Measurements from ENCODE around the gene RNF180. TPM values are rescaled to one million over a fixed set of nuclear protein-coding genes. Genes with fewer than 3 reads are reported as not detected.

Gene RNF180
- total RNA-seq, 1 experiment from 2014 or later = 0.30 TPM

DNA sequence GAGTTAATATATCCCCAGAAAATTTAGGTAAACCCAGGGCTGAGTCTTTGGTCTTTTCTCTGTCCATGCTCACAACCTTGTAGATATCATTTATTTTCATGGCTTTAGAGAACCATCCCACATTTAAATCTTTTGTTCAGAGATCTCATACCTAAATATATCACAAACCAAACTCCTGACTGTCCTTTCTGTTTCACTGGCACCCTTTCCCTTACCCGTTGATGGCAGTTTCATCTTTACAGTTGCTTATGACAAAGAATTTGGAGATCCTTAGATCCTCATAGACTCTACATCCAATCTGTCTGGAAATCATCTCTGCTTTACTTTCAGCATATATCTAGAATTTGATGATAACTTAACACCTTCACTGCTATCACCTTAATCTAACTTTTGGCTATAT is 19.2 kb downstream of the RNF180 start:
- no peaks in the 10 kb centered on the region for H3K36me3 ChIP-seq (ENCODE audit: insufficient read depth, low read length)
- no peak overlapping the region for H3K4me3 ChIP-seq (ENCODE audit: low read length)
- H3K79me2 ChIP-seq (ENCODE audit: low read length) = no peaks in the 10 kb centered on the region
- H3K27ac ChIP-seq (ENCODE audit: low read length) = no peak overlapping the region
- no peak overlapping the region for H3K9ac ChIP-seq (ENCODE audit: low read length)
- no peak for DNase-seq
- H3K4me1 ChIP-seq (ENCODE audit: low read length) = no peaks in the 10 kb centered on the region
- no peaks in the 10 kb centered on the region for H3K27me3 ChIP-seq (ENCODE audit: low read length)
- no peak overlapping the region for H2AFZ ChIP-seq (ENCODE audit: low read length)
- 0 out of 2 replicates have a peak, but pooled peaks cover under 1% of the 10 kb centered on the region for H4K20me1 ChIP-seq (ENCODE audit: insufficient read depth, low read depth, low read length)
- H3K9me3 ChIP-seq (ENCODE audit: low read length) = no peaks in the 10 kb centered on the region
- no peaks in the 10 kb centered on the region for H3K9me2 ChIP-seq (replicated peaks; ENCODE audit: insufficient read depth, low read length)
- no peak overlapping the region for H3K4me2 ChIP-seq (ENCODE audit: low read depth, low read length, poor library complexity, severe bottlenecking)

DNA sequence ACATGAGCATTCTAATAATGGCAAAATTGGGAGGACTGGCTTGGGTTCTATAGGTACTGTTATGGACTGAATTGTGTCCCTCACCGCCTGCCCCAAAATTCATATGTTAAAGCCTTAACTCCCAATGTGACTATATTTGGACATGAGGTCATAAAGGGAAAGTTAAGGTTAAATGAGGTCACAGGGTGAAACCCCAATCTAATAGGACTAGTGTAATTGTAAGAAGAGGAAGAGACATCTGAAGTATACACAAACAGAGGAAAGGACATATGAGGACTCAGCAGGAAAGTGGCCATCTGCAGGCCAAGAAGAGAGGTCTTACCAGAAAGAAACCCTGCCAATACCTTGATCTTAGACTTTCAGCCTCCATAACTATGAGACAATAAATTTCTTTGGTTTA is 23.1 kb downstream of the RNF180 start:
- no peak for DNase-seq
- no peak overlapping the region for H2AFZ ChIP-seq (ENCODE audit: low read length)
- 0 out of 2 replicates have a peak, but pooled peaks cover 2% of the 10 kb centered on the region for H4K20me1 ChIP-seq (ENCODE audit: insufficient read depth, low read depth, low read length)
- no peak overlapping the region for H3K4me3 ChIP-seq (ENCODE audit: low read length)
- H3K79me2 ChIP-seq (ENCODE audit: low read length) = no peaks in the 10 kb centered on the region
- no peak overlapping the region for H3K4me2 ChIP-seq (ENCODE audit: low read depth, low read length, poor library complexity, severe bottlenecking)
- no peak overlapping the region for H3K27ac ChIP-seq (ENCODE audit: low read length)
- no peaks in the 10 kb centered on the region for H3K4me1 ChIP-seq (ENCODE audit: low read length)
- H3K36me3 ChIP-seq (ENCODE audit: insufficient read depth, low read length) = no peaks in the 10 kb centered on the region
- H3K27me3 ChIP-seq (ENCODE audit: low read length) = no peaks in the 10 kb centered on the region; the same call in 1 of the 2 replicates
- H3K9me3 ChIP-seq (ENCODE audit: low read length) = no peaks in the 10 kb centered on the region
- no peaks in the 10 kb centered on the region for H3K9me2 ChIP-seq (replicated peaks; ENCODE audit: insufficient read depth, low read length)
- H3K9ac ChIP-seq (ENCODE audit: low read length) = no peak overlapping the region

DNA sequence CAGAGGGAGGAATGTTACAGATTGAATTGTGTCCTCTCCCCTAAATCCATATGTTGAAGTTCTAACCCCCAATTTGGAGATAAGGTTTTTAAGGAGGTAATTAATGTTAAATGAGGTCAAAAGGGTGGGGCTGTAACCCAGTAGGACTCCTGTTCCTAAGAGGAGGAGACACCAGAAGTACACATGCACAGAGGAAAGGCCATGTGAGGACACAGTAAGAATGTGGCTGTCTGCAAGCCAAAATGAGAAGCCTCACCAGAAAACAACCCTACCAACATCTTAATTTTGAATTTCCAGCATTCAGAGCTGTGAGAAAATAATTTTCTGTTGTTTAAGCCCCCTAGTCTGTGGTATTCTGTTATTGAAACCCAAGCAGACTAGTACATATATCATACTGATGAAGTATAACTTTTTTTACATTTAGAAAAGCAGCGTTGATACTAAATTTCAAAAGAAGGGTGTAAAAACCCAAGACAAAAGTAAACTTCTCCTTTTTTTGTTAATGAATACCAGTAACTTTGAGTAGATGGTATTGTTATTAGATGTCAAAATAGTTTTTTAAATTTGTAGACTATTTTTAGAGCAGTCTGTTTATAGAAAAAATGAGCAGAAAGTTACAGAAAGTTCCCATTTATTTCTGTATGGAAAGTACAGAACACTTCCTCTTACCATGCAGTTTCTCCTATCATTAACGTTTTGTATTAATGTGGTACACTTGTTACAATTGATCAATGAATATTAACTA is 25.1 kb downstream of the RNF180 start:
- Histone ChIP-seq H3K27ac (ENCODE audit: low read length) (no peak overlapping the region), H3K27me3 (ENCODE audit: low read length) (no peaks in the 10 kb centered on the region; the same call in 1 of the 2 replicates), H3K36me3 (ENCODE audit: insufficient read depth, low read length) (no peaks in the 10 kb centered on the region), H3K4me2 (ENCODE audit: low read depth, low read length, poor library complexity, severe bottlenecking) (no peak overlapping the region), H3K4me3 (ENCODE audit: low read length) (no peak overlapping the region), H3K9me3 (ENCODE audit: low read length) (no peaks in the 10 kb centered on the region), H3K9ac (ENCODE audit: low read length) (no peak overlapping the region), H4K20me1 (ENCODE audit: insufficient read depth, low read depth, low read length) (0 out of 2 replicates have a peak, but pooled peaks cover 2% of the 10 kb centered on the region), H3K79me2 (ENCODE audit: low read length) (no peaks in the 10 kb centered on the region), H3K9me2 (replicated peaks; ENCODE audit: insufficient read depth, low read length) (no peaks in the 10 kb centered on the region), H3K4me1 (ENCODE audit: low read length) (no peaks in the 10 kb centered on the region), H2AFZ (ENCODE audit: low read length) (no peak overlapping the region)
- DNase-seq = no peak

DNA sequence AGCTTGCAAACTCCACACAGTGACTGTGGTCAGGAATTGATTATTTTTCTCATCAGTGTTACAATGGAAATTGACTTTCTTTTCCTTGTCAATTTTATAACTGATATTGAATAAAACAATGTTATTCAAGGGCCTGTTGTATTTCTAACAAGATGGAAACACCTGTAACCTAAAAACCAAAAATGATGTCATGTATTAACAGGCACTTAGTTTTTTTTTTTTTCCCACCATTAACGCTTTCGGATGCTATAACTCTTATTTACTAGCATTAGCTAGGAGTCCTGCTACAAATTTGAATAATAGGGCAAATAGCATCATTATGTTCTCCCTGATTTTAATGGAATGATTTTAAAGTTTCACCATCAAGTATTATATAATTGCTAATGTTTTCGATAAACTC is 30.3 kb downstream of the RNF180 start:
- Histone ChIP-seq H3K27me3 (ENCODE audit: low read length) (no peaks in the 10 kb centered on the region; the same call in 1 of the 2 replicates), H3K4me2 (ENCODE audit: low read depth, low read length, poor library complexity, severe bottlenecking) (no peak overlapping the region), H3K27ac (ENCODE audit: low read length) (no peak overlapping the region), H2AFZ (ENCODE audit: low read length) (no peak overlapping the region), H3K36me3 (ENCODE audit: insufficient read depth, low read length) (no peaks in the 10 kb centered on the region), H3K9ac (ENCODE audit: low read length) (no peak overlapping the region), H3K4me1 (ENCODE audit: low read length) (no peaks in the 10 kb centered on the region), H3K79me2 (ENCODE audit: low read length) (no peaks in the 10 kb centered on the region), H3K4me3 (ENCODE audit: low read length) (no peak overlapping the region), H3K9me3 (ENCODE audit: low read length) (no peaks in the 10 kb centered on the region), H4K20me1 (ENCODE audit: insufficient read depth, low read depth, low read length) (no peaks in the 10 kb centered on the region), H3K9me2 (replicated peaks; ENCODE audit: insufficient read depth, low read length) (no peaks in the 10 kb centered on the region)
- DNase-seq = no peak

DNA sequence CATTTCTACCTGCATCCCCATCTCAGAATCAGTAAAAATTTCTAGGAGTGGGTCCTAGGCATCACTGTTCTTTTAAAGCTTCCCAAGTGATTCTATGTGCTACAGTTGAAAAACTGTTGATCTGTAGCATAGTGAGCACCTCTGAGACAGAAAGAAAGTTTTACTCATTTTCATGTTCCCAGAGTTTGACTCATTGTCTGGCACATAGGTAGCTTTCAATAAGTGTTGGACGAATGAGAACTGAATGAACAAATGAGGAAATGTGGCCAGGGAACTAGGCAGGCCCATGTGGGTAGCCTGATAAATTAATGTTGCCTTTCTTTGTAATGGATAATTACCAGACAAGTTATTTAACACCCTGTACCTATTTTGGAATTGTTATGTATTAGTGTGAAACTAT is 33.8 kb downstream of the RNF180 start:
- H3K4me3 ChIP-seq (ENCODE audit: low read length) = no peak overlapping the region
- no peaks in the 10 kb centered on the region for H3K4me1 ChIP-seq (ENCODE audit: low read length)
- no peaks in the 10 kb centered on the region for H3K27me3 ChIP-seq (ENCODE audit: low read length)
- H3K9me2 ChIP-seq (replicated peaks; ENCODE audit: insufficient read depth, low read length) = no peaks in the 10 kb centered on the region
- no peaks in the 10 kb centered on the region for H3K9me3 ChIP-seq (ENCODE audit: low read length)
- no peaks in the 10 kb centered on the region for H3K36me3 ChIP-seq (ENCODE audit: insufficient read depth, low read length)
- H4K20me1 ChIP-seq (ENCODE audit: insufficient read depth, low read depth, low read length) = no peaks in the 10 kb centered on the region
- no peak overlapping the region for H3K27ac ChIP-seq (ENCODE audit: low read length)
- no peak overlapping the region for H3K4me2 ChIP-seq (ENCODE audit: low read depth, low read length, poor library complexity, severe bottlenecking)
- H2AFZ ChIP-seq (ENCODE audit: low read length) = no peak overlapping the region
- no peak overlapping the region for H3K9ac ChIP-seq (ENCODE audit: low read length)
- H3K79me2 ChIP-seq (ENCODE audit: low read length) = no peaks in the 10 kb centered on the region
- DNase-seq = no peak

DNA sequence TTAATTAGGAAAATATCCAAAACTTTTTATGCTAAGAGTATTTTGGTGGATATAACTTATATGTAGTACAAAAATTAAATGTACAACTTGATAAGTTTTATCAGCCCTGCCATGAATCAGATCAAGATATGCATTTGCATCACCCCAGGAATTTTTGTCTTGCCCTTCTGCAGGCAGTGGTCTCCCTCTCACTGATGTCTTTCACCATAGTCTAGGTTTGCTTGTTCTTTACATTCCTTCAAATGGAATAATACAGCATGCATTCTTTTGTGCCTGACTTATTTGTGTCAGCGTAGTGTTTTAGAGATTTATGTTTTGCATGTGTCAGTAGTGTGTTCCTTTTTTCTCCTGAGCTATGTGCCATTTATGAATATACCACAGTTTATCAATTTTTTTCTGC is 36.4 kb downstream of the RNF180 start:
- no peak for DNase-seq
- Histone ChIP-seq H3K27ac (ENCODE audit: low read length) (no peak overlapping the region), H3K36me3 (ENCODE audit: insufficient read depth, low read length) (no peaks in the 10 kb centered on the region), H3K9me3 (ENCODE audit: low read length) (no peaks in the 10 kb centered on the region), H3K4me2 (ENCODE audit: low read depth, low read length, poor library complexity, severe bottlenecking) (no peak overlapping the region), H3K79me2 (ENCODE audit: low read length) (no peaks in the 10 kb centered on the region), H3K4me1 (ENCODE audit: low read length) (no peaks in the 10 kb centered on the region), H3K9ac (ENCODE audit: low read length) (no peak overlapping the region), H3K27me3 (ENCODE audit: low read length) (no peaks in the 10 kb centered on the region), H3K9me2 (replicated peaks; ENCODE audit: insufficient read depth, low read length) (no peaks in the 10 kb centered on the region), H3K4me3 (ENCODE audit: low read length) (no peak overlapping the region), H2AFZ (ENCODE audit: low read length) (no peak overlapping the region), H4K20me1 (ENCODE audit: insufficient read depth, low read depth, low read length) (no peaks in the 10 kb centered on the region)

DNA sequence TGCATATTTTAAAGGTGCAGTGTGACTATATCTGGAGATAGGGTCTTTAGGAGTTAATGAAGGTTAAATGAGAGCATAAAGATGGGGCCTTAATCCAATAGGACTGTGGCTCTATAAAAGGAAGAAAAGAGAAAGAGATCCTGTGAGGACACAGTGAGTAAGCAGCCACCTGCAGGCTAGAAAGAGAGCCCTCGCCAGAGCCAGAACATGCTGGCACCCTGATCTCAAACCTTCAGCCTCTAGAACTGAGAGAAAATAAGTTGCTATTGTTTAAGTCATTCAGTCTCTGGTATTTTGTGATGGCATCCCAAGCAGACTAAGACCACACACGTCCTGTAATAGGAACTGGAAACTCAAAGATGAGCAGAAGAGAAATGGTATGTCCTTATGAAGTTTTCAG is 41.0 kb downstream of the RNF180 start:
- Histone ChIP-seq H3K79me2 (ENCODE audit: low read length) (no peaks in the 10 kb centered on the region), H3K4me2 (ENCODE audit: low read depth, low read length, poor library complexity, severe bottlenecking) (no peak overlapping the region), H3K9ac (ENCODE audit: low read length) (no peak overlapping the region), H3K9me2 (replicated peaks; ENCODE audit: insufficient read depth, low read length) (no peaks in the 10 kb centered on the region), H4K20me1 (ENCODE audit: insufficient read depth, low read depth, low read length) (no peaks in the 10 kb centered on the region), H2AFZ (ENCODE audit: low read length) (no peak overlapping the region), H3K27ac (ENCODE audit: low read length) (no peak overlapping the region), H3K9me3 (ENCODE audit: low read length) (no peaks in the 10 kb centered on the region), H3K36me3 (ENCODE audit: insufficient read depth, low read length) (no peaks in the 10 kb centered on the region), H3K4me1 (ENCODE audit: low read length) (no peaks in the 10 kb centered on the region), H3K4me3 (ENCODE audit: low read length) (no peak overlapping the region), H3K27me3 (ENCODE audit: low read length) (no peaks in the 10 kb centered on the region)
- no peak for DNase-seq

DNA sequence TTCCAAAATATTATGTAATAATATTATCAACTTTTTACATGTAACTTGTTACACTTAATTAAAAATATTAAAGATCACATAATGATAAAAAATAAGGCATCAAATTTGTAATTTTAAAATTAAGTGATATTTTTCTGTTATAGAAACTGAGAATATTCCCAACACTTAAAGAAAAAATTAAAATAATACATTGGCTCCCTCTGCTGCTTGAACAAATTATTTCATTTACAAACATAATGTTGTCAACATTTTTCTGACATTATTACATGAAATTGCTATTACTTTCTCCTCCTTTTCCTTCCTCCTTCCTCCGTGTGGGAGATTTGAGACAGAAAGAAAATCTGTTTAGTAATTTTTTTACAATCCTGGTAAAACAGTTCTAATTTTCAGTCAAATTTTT is 42.3 kb downstream of the RNF180 start:
- Histone ChIP-seq H3K9ac (ENCODE audit: low read length) (no peak overlapping the region), H3K4me2 (ENCODE audit: low read depth, low read length, poor library complexity, severe bottlenecking) (no peak overlapping the region), H2AFZ (ENCODE audit: low read length) (no peak overlapping the region), H3K4me3 (ENCODE audit: low read length) (no peak overlapping the region), H3K9me2 (replicated peaks; ENCODE audit: insufficient read depth, low read length) (no peaks in the 10 kb centered on the region), H3K9me3 (ENCODE audit: low read length) (no peaks in the 10 kb centered on the region), H3K27me3 (ENCODE audit: low read length) (no peaks in the 10 kb centered on the region), H3K36me3 (ENCODE audit: insufficient read depth, low read length) (no peaks in the 10 kb centered on the region), H3K79me2 (ENCODE audit: low read length) (no peaks in the 10 kb centered on the region), H3K4me1 (ENCODE audit: low read length) (no peaks in the 10 kb centered on the region), H3K27ac (ENCODE audit: low read length) (no peak overlapping the region), H4K20me1 (ENCODE audit: insufficient read depth, low read depth, low read length) (no peaks in the 10 kb centered on the region)
- DNase-seq = peak; percentile 67
